ENCODE results near the gene TSPAN31.

DNA sequence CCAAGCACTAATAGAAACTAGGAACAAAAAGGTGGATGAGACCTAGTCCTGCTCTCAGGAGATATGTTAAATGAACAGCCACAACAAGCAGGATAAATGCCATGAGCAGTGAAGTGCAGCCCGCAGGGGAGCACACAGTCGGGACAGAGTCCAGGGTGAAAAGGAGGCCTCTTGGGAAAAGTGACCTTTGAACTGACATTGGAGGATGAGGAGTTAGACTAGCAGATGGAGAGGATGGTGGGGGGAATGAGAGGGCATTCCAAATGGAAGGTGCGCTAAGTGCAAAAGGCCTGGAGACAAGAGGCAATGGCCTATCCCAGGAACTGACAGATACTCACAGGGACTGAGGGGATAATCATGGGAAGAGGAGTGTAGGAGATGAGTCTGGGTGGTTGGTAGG is 46.4 kb upstream of the TSPAN31 start:
- no peak for TF ChIP-seq POLR2AphosphoS5 (IDR thresholded peaks at IDR 0.05; ENCODE audit: low read depth, low read length)
- no peak for TF ChIP-seq SIN3A (IDR thresholded peaks at IDR 0.05; ENCODE audit: borderline replicate concordance, insufficient read depth, low read length)
- TF ChIP-seq, protein P1, sequence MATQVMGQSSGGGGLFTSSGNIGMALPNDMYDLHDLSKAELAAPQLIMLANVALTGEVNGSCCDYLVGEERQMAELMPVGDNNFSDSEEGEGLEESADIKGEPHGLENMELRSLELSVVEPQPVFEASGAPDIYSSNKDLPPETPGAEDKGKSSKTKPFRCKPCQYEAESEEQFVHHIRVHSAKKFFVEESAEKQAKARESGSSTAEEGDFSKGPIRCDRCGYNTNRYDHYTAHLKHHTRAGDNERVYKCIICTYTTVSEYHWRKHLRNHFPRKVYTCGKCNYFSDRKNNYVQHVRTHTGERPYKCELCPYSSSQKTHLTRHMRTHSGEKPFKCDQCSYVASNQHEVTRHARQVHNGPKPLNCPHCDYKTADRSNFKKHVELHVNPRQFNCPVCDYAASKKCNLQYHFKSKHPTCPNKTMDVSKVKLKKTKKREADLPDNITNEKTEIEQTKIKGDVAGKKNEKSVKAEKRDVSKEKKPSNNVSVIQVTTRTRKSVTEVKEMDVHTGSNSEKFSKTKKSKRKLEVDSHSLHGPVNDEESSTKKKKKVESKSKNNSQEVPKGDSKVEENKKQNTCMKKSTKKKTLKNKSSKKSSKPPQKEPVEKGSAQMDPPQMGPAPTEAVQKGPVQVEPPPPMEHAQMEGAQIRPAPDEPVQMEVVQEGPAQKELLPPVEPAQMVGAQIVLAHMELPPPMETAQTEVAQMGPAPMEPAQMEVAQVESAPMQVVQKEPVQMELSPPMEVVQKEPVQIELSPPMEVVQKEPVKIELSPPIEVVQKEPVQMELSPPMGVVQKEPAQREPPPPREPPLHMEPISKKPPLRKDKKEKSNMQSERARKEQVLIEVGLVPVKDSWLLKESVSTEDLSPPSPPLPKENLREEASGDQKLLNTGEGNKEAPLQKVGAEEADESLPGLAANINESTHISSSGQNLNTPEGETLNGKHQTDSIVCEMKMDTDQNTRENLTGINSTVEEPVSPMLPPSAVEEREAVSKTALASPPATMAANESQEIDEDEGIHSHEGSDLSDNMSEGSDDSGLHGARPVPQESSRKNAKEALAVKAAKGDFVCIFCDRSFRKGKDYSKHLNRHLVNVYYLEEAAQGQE (IDR thresholded peaks at IDR 0.05; ENCODE audit: insufficient read depth in 1 of 2, low read depth in 2 of 2, low read length in 2 of 2), result no peak
- TF ChIP-seq TAF1 (IDR thresholded peaks at IDR 0.05; ENCODE audit: borderline replicate concordance, insufficient read depth, low read length), result no peak
